GM21786 (cell line): ENCODE measurements around the gene ASPHD2.

ENCODE experiments used
- ATAC-seq: cut with Tn5 transposase; IDR thresholded peaks from one replicate; pipeline ENCODE4 v1.9.1; 2021; ENCODE audit not compliant: unreplicated experiment

ASPHD2 gene

GRCh38 chr22:26471522-26471921 is 42.5 kb downstream of the ASPHD2 start:
- ATAC-seq: no peak

- no peak for ATAC-seq
Observed at GRCh38 chr22:26474682-26475081, 45.6 kb downstream of the ASPHD2 start.

- no peak for ATAC-seq
Observed at GRCh38 chr22:26476705-26477340, 47.8 kb downstream of the ASPHD2 start.

- no peak for ATAC-seq
Observed at GRCh38 chr22:26477341-26477731, 48.3 kb downstream of the ASPHD2 start.

GRCh38 chr22:26479043-26479791 is 50.2 kb downstream of the ASPHD2 start:
- no peak for ATAC-seq

- ATAC-seq: no peak
Observed at GRCh38 chr22:26479792-26480610, 50.9 kb downstream of the ASPHD2 start.

- no peak for ATAC-seq
Observed at GRCh38 chr22:26480611-26480932, 51.5 kb downstream of the ASPHD2 start.

- no peak for ATAC-seq
Observed at GRCh38 chr22:26481112-26481693, 52.1 kb downstream of the ASPHD2 start.

GRCh38 chr22:26481694-26482093 is 52.6 kb downstream of the ASPHD2 start:
- no peak for ATAC-seq

GRCh38 chr22:26482161-26482560 is 53.1 kb downstream of the ASPHD2 start:
- no peak for ATAC-seq

- no peak for ATAC-seq
Observed at GRCh38 chr22:26483043-26483438, 54.0 kb downstream of the ASPHD2 start.

- ATAC-seq: peak; percentile 58
Observed at GRCh38 chr22:26483439-26484359, 54.6 kb downstream of the ASPHD2 start, which contains the start of the genes HPS4 and SRRD. Gene HPS4 (minus strand): TSS chr22:26483783. CDS start chr22:26481762, 2,021 bp downstream. Gene SRRD (plus strand): TSS chr22:26483877. CDS start chr22:26483891, 14 bp downstream.

- no peak for ATAC-seq
Observed at GRCh38 chr22:26484360-26484706, 55.3 kb downstream of the ASPHD2 start.

GRCh38 chr22:26485013-26485412 is 56.0 kb downstream of the ASPHD2 start:
- no peak for ATAC-seq

GRCh38 chr22:26485806-26486390 is 56.8 kb downstream of the ASPHD2 start:
- no peak for ATAC-seq

GRCh38 chr22:26486394-26486793 is 57.3 kb downstream of the ASPHD2 start:
- ATAC-seq: no peak

- no peak for ATAC-seq
Observed at GRCh38 chr22:26487996-26488395, 58.9 kb downstream of the ASPHD2 start.

- no peak for ATAC-seq
Observed at GRCh38 chr22:26489447-26490036, 60.5 kb downstream of the ASPHD2 start.

- no peak for ATAC-seq
Observed at GRCh38 chr22:26492220-26492619, 63.2 kb downstream of the ASPHD2 start.

- ATAC-seq: no peak
Observed at GRCh38 chr22:26494506-26494905, 65.4 kb downstream of the ASPHD2 start.
